Posterior cingulate gyrus (tissue), 11 donors: ENCODE results near the gene CDHR3.
"Not testable (repeated sequence)": the region's sequence is repeated elsewhere in the genome, so short reads cannot be mapped to it uniquely, and the experiment has no call there.

ENCODE experiments used
- DNase-seq, 10 donors: peaks; one replicate each; pipeline versions ENCODE4 v3.0.0 to v3.0.0-alpha.2; 2020 to 2021; ENCODE audit warnings: mixed read lengths in 3 of 10
- intact Hi-C: fragments of 100-400 bp; cut with DNase I; formaldehyde crosslinking; loops from one replicate; pipeline ENCODE4 v1.15.1; 2023

Gene CDHR3

DNA sequence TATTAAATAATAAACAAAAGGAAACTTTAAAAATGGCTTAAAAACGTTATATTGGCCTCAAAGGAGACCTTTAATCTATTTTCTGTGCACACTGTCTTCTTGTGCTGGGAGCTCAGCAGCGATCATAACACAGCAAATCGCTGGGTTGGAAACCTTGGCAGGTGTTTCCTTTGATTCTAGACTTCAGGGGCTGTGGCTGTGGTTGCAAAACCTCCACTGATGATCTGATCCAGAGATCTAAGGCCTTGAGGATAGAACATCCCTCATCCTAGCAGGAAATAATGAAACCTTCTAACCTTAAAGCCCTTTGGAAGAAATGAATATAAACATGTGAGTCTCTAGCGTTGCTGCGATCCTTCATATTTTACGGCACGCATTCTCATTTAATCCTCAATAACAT, 29.8 kb downstream of the CDHR3 start:
- intact Hi-C loops: no loop called here
- DNase-seq: no peak

GRCh38 chr7:105996860-105997737, 34.0 kb downstream of the CDHR3 start:
- intact Hi-C loops: no loop called here
- no peak for DNase-seq

GRCh38 chr7:105999256-105999655, 36.2 kb downstream of the CDHR3 start:
- intact Hi-C loops: no loop called here
- DNase-seq: no peak

- DNase-seq: no peak
- intact Hi-C loops: no loop called here
These were observed 38.1 kb downstream of the CDHR3 start for GRCh38 chr7:106001196-106001595.

DNA sequence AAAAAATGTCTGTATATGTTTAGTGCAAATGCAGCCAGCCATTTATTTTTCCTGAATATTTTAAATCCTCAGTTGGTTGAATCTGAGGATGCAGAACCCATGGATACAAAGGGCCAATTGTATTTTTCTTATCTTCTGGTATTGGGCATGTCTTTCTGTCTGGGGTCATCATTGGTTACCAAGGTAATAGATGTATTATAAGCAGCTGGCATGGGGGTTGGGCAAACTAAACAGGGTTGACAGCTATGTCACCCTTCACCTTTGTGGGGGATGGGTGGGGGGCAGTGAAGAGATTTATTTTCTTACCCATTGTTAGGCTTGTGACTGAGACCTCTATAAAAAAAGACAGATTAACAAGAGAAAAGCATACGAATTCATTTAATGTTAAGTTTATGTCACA, 38.8 kb downstream of the CDHR3 start:
- no peak for DNase-seq
- intact Hi-C loops: no loop called here

DNA sequence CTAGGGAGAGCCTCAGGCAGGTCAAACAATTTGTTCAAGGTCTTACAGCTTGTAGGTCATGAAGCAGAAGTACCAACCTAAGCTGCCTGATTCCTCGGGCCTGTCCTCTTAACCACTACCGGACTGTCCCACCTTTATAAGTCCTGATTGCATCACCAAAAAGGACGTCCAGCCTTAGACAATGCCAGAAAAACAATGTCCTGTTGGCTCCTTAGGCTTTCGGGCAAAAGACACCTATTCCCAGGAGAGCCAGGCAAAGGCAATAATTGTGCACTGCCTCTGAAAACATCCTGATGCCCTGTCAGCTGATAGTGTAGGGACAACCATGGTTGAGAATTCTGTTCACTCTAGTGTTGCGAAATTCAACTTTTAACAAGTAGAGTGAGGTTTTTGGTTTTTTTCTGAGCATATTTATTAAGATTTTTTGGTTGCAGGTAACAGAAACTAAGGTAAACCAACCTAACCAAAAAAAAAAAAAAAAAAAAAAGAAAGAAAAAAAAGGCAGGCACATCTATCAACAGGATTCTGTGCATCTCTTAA, 40.5 kb downstream of the CDHR3 start:
- DNase-seq: no peak
- intact Hi-C loops: no loop called here

- no peak for DNase-seq
- intact Hi-C loops: loop anchor here (5.0 kb wide), 2 partner anchors 130 to 355 kb away; partner anchors contain the start of gene ATXN7L1
These were observed 43.8 kb downstream of the CDHR3 start for GRCh38 chr7:106006906-106007305.

GRCh38 chr7:106007796-106008195, 44.7 kb downstream of the CDHR3 start:
- not testable (repeated sequence) for DNase-seq
- intact Hi-C loops: loop anchor here (5.0 kb wide), 2 partner anchors 130 to 355 kb away; partner anchors contain the start of gene ATXN7L1

DNA sequence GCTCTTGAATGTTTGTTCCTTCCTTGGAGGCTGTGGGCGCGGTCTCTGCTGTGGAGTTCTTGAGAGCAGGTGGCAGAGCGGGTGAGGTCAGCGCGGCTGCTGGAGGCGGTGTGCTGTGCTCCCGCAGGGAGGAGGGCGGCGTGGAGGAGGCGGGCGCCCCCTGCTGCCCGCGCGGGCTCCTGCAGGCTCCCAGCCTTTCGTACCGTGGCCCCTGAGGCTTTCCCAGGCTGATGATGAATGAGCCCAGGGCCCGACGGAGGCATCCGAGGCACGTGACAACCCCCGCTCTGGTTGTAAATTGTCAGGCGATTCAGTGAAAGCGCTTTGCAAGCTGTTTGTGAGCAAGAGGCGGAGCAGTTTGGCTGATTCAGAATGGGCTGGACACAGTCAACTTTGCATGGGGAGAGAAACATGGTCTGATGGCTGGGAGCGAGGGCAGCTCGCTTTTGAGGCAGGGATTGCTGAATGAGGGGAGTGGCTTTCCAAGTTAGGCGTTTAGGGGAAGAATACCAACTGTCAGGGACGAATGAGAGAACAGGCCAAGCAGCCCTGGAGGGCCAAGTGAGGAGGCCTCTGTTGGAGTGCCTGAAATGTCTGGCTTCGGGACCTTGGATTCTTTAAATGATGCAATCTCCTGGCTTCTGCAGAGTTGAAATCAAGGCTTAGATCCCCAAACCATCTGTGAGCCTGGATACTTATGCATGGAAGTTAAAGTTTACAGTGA, 46.6 kb downstream of the CDHR3 start:
- DNase-seq: peak; percentile 71 to 98 (median 80)

GRCh38 chr7:106010331-106010730, 47.3 kb downstream of the CDHR3 start:
- no peak for DNase-seq
- intact Hi-C loops: no loop called here

More for the DNA sequence above, 46.6 kb downstream of the CDHR3 start:
- intact Hi-C loops: loop anchor here (1.0 to 5.0 kb wide), 3 partner anchors 132 to 357 kb away; partner anchors contain the start of gene ATXN7L1

DNA sequence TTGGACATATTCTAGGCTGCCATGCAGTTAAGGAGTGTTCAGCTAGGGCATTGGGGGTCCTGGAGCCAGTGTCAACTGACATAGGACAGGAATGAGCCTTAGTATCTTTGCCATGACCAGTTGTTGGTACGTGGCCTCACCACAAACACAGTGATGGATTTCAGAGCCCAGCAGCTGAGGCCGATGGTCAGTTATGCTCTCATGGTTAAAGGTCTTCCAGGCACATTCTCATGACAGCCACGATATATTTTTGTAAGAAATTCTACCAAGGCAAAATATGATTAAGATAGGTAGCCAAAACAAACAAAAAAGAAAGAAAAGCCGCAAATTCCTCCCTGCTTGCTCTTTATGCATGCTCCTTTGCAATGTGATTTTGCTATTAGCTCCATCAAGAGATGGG, 47.8 kb downstream of the CDHR3 start:
- no peak for DNase-seq
- intact Hi-C loops: no loop called here

GRCh38 chr7:106012184-106012583, 49.1 kb downstream of the CDHR3 start:
- DNase-seq: no peak
- intact Hi-C loops: no loop called here

GRCh38 chr7:106012935-106013439, 49.9 kb downstream of the CDHR3 start:
- DNase-seq: no peak
- intact Hi-C loops: no loop called here

DNA sequence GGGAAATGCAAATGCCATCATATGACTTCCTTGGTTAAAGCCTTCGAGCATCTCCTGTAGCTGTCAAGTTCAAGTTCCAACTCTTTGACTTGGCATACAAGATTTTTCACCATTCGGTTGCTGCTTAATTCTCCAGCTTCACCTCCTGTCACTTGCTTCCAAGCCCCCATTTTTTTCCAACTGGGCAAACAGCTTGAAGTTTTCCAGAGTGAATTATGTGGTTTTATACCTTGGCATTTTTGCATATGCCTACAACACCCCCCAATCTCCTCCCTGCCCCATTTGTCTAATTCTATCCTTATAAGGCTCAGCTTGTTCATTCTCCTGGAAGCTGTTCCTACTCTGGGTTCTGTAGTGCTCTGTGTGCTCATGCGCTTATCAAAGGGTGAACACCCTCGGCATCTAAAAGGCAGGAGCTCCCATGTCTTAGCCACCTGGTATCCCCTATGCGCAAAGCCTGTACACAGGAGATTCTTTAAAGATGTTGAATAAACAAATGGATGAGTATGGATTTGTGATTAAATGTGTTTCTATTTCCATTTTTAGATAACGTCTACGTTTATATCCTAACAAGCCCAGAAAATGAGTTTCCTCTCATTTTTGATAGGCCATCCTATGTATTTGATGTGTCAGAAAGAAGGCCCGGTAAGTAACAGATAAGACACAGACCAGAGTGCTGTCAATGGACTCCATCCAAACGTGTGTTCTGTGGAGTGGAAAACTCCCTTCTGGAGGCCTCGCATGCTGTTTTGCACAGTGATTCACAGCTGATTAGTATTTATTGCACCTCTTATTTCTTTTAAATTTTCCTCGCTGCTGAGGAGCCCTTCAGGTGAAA, 52.5 kb downstream of the CDHR3 start:
- intact Hi-C loops: no loop called here
- DNase-seq: no peak

GRCh38 chr7:106016331-106016730, 53.3 kb downstream of the CDHR3 start:
- no peak for DNase-seq
- intact Hi-C loops: no loop called here

GRCh38 chr7:106017657-106018056, 54.6 kb downstream of the CDHR3 start:
- intact Hi-C loops: no loop called here
- no peak for DNase-seq

GRCh38 chr7:106018566-106019469, 55.8 kb downstream of the CDHR3 start:
- intact Hi-C loops: no loop called here

DNA sequence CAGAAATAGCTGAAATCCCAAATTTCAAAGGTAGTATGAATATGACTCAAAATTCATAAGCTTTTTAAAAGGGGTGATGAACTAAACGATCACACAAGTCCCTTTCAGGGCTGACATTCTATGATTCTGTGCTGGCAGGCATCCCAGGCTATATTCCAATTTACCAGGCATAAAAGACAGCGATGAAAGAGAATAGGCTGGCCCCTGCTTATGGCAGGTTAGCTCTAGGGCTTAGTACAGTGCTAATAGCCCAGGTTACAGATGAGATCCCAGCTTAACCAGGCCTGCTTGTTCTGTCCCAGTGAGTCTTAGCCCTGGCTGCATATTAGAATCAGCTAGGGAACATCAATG, 56.4 kb downstream of the CDHR3 start:
- intact Hi-C loops: no loop called here
- no peak for DNase-seq

More at GRCh38 chr7:106018566-106019469, 55.8 kb downstream of the CDHR3 start:
- no peak for DNase-seq
